Measurements from ENCODE around the gene SLC10A1.
"Not testable (repeated sequence)": the region's sequence is repeated elsewhere in the genome, so short reads cannot be mapped to it uniquely, and the experiment has no call there.

SLC10A1 gene

GRCh38 chr14:69767369-69767999 lies 29.6 kb downstream of the SLC10A1 start:
- peak; percentile 82 to 85 for DNase-seq

GRCh38 chr14:69766984-69767368 lies 30.1 kb downstream of the SLC10A1 start, which contains the start of gene SRSF5:
Gene SRSF5, plus strand, starts transcription at chr14:69767142. Its CDS starts 1,015 bp downstream, at chr14:69768157.
- DNase-seq, result peak; percentile 87 to 90

GRCh38 chr14:69763761-69764510 lies 33.1 kb downstream of the SLC10A1 start:
- DNase-seq, result no peak

GRCh38 chr14:69760810-69761209 lies 36.2 kb downstream of the SLC10A1 start:
- no peak for DNase-seq

- no peak for DNase-seq
Observed at GRCh38 chr14:69756298-69756697, 40.7 kb downstream of the SLC10A1 start.

GRCh38 chr14:69755784-69756183 lies 41.3 kb downstream of the SLC10A1 start:
- DNase-seq, result no peak

- no peak for DNase-seq
Observed at GRCh38 chr14:69755296-69755695, 41.7 kb downstream of the SLC10A1 start.

- DNase-seq, result no peak
Observed at GRCh38 chr14:69754487-69754886, 42.6 kb downstream of the SLC10A1 start.

GRCh38 chr14:69753860-69754259 lies 43.2 kb downstream of the SLC10A1 start:
- no peak for DNase-seq

GRCh38 chr14:69752773-69753172 lies 44.3 kb downstream of the SLC10A1 start:
- DNase-seq, result no peak

- DNase-seq, result no peak
Observed at GRCh38 chr14:69750495-69750894, 46.5 kb downstream of the SLC10A1 start.

GRCh38 chr14:69749956-69750355 lies 47.1 kb downstream of the SLC10A1 start:
- no peak for DNase-seq

- DNase-seq, result no peak
Observed at GRCh38 chr14:69741055-69741454, 56.0 kb downstream of the SLC10A1 start.

GRCh38 chr14:69736405-69736804 lies 60.6 kb downstream of the SLC10A1 start:
- not testable (repeated sequence) for DNase-seq

GRCh38 chr14:69731919-69732598 lies 65.0 kb downstream of the SLC10A1 start:
- DNase-seq, result not testable (repeated sequence)

- DNase-seq, result no peak
Observed at GRCh38 chr14:69727860-69728259, 69.2 kb downstream of the SLC10A1 start.

- peak; percentile 80 to 82 for DNase-seq
Observed at GRCh38 chr14:69726761-69727511, 70.1 kb downstream of the SLC10A1 start.
